HFF-Myc (cell line): ENCODE measurements around the gene DNM2.

ENCODE experiments used
- DNase-seq: peaks from one replicate; pipeline ENCODE4 v3.0.0-alpha.2; 2011; ENCODE audit warnings: low read depth; ENCODE audit errors: extremely low read depth
- H3K4me3 ChIP-seq: replicated peaks from 2 replicates; pipeline ENCODE4 v1.5.1; 2011; ENCODE audit warnings: low read depth, mild to moderate bottlenecking, control low read depth, low read length
- CTCF ChIP-seq: IDR thresholded peaks from 2 replicates; pipeline ENCODE4 v1.5.1; 2012; ENCODE audit warnings: mild to moderate bottlenecking, low read depth, low read length, control low read depth; ENCODE audit errors: missing control alignments

Gene DNM2

GRCh38 chr19:10823690-10824089 lies 105.8 kb downstream of the DNM2 start:
- H3K4me3 ChIP-seq, result no peak overlapping the region

GRCh38 chr19:10826231-10826630 lies 108.4 kb downstream of the DNM2 start:
- no peak overlapping the region for H3K4me3 ChIP-seq
- no peak for TF ChIP-seq CTCF
- DNase-seq, result no peak

More at GRCh38 chr19:10823690-10824089, 105.8 kb downstream of the DNM2 start:
- no peak for DNase-seq
- TF ChIP-seq CTCF, result no peak

GRCh38 chr19:10826846-10827245 lies 109.0 kb downstream of the DNM2 start:
- TF ChIP-seq CTCF, result no peak
- DNase-seq, result no peak
- H3K4me3 ChIP-seq, result no peak overlapping the region

- H3K4me3 ChIP-seq, result no peak overlapping the region
- no peak for DNase-seq
- peak; percentile 16 for TF ChIP-seq CTCF
Measured at GRCh38 chr19:10828981-10829821, 111.3 kb downstream of the DNM2 start.

- no peak overlapping the region for H3K4me3 ChIP-seq
- DNase-seq, result no peak
- TF ChIP-seq CTCF, result no peak
Measured at GRCh38 chr19:10829967-10830366, 112.1 kb downstream of the DNM2 start.

- no peak for DNase-seq
- no peak for TF ChIP-seq CTCF
- H3K4me3 ChIP-seq, result no peak overlapping the region
Measured at GRCh38 chr19:10830370-10830769, 112.5 kb downstream of the DNM2 start.
